ENCODE data around the gene CELF3. TPM values are rescaled to one million over a fixed set of nuclear protein-coding genes. Genes with fewer than 3 reads are reported as not detected.

Gene CELF3
- total RNA-seq, 1 donor = not detected

DNA sequence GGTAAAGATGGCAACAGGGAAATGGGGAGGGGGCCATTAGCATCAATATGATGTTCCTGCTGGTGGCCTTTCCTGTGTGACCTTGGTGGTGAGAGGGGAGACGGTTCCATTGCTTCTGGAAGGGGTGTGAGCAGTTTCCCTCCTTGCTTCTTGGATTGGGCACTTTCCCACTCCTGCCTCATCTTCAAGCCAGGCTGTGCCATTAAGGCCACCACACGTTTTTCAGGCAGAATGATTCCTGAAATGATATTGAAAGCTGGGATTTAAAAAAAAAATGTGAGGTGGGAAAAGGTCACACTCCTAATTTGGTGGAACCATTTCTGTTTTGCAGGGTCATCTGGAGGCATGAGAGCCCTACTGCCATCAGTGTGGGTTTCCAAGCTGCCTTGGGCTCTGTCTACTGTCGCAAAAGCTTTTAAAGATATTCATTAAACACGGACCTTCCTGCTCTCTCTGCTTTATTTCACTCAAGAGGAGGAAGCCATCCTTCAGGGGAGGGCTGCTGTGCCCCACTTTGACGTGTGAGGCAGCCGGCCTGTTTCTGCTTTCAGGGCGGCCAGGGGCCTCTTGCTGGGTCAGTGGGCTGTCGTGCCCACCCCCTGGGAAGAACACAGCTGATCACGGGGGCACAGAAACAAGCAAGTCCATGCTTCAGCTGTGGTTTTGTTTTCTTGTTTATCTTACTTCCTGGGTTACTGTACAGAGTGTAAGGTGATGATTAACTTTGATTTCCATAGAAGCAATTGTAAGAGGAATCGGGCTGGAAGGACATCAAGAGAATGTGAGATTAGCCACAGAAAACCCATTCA is 12.8 kb upstream of the CELF3 start:
- TF ChIP-seq, protein P1, sequence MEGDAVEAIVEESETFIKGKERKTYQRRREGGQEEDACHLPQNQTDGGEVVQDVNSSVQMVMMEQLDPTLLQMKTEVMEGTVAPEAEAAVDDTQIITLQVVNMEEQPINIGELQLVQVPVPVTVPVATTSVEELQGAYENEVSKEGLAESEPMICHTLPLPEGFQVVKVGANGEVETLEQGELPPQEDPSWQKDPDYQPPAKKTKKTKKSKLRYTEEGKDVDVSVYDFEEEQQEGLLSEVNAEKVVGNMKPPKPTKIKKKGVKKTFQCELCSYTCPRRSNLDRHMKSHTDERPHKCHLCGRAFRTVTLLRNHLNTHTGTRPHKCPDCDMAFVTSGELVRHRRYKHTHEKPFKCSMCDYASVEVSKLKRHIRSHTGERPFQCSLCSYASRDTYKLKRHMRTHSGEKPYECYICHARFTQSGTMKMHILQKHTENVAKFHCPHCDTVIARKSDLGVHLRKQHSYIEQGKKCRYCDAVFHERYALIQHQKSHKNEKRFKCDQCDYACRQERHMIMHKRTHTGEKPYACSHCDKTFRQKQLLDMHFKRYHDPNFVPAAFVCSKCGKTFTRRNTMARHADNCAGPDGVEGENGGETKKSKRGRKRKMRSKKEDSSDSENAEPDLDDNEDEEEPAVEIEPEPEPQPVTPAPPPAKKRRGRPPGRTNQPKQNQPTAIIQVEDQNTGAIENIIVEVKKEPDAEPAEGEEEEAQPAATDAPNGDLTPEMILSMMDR (IDR thresholded peaks at IDR 0.05; ENCODE audit: insufficient read depth, low read depth, low read length) = no peak
- H3K4me3 ChIP-seq (ENCODE audit: low read depth, low read length) = no peak overlapping the region
- no peak for DNase-seq (ENCODE audit: low read depth)

DNA sequence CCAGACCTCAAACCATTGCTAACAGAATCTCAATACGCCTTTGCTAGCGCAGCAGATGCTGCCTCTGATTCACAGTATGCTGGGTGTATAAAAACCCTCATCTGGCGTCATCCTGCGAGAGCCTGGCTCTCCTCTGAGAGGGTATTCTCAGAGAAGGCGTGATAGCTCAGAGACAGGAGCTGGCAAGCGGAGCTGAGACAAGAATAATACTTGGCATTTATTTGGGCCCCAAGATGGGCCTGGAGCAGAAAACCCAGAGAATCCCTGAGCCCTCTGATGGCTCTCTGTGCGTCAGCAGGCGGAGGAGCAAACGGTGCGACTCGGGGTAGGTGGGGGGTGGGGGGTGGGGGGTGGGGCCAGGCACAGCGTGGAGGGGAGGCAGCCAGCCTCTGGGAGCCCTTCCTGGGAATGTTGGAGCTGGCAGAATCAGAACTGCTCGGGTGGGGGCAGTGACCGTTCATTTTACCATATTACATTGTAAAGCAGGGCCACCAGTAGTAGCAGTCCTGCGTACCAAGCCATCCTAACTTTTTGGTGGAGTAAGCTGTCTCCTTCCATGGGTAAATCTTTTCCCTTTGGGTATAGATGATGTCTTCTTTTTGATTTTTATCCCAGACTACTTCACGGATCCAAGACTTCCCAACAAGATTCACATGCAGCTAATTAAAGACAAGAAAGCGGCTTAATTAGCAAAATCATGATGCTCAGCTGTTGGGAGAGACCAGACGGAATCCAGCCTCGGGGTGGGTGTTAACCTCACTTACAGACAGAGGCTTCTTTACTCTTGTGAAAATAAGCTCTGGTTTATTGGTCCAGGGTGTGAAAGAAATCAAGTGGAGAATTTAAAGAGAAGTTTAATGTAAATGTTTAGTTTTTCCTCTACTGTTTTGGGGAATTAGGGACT is 11.8 kb upstream of the CELF3 start:
- no peak for DNase-seq (ENCODE audit: low read depth)
- TF ChIP-seq, protein P1 (IDR thresholded peaks at IDR 0.05; ENCODE audit: insufficient read depth, low read depth, low read length) = no peak
- no peak overlapping the region for H3K4me3 ChIP-seq (ENCODE audit: low read depth, low read length)

DNA sequence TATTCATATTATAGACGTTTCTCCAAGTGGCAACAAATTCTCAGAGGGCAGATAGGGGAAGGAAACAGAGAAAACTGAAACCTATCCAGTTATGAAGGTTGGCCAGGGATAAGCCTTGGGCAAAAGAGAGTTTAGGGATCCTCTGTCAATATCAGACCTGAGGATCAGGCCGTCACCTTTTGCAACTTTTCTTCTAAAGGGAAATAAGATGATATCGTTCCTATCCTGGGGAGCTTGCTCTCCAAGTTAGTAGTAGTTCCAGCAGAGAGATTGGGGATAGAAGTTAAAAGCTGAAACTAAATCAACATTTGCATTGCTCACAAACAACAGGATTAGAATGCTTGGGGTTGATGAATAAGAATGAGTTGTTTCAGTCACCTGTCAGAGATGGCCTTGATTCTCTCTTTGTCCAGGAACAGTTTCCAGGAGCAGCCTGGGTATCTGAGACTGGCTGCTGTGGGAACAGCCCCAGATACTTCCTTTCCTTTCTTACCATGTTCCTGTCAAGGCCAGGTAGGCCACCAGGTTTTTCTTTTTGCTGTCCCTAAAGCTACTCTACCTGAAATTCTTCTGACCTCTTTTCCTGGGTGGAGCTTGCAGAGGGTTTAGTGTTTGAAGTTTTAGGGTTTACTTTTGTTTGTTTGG is 7.2 kb upstream of the CELF3 start:
- no peak overlapping the region for H3K4me3 ChIP-seq (ENCODE audit: low read depth, low read length)
- no peak for DNase-seq (ENCODE audit: low read depth)
- TF ChIP-seq, protein P1 (IDR thresholded peaks at IDR 0.05; ENCODE audit: insufficient read depth, low read depth, low read length) = no peak

DNA sequence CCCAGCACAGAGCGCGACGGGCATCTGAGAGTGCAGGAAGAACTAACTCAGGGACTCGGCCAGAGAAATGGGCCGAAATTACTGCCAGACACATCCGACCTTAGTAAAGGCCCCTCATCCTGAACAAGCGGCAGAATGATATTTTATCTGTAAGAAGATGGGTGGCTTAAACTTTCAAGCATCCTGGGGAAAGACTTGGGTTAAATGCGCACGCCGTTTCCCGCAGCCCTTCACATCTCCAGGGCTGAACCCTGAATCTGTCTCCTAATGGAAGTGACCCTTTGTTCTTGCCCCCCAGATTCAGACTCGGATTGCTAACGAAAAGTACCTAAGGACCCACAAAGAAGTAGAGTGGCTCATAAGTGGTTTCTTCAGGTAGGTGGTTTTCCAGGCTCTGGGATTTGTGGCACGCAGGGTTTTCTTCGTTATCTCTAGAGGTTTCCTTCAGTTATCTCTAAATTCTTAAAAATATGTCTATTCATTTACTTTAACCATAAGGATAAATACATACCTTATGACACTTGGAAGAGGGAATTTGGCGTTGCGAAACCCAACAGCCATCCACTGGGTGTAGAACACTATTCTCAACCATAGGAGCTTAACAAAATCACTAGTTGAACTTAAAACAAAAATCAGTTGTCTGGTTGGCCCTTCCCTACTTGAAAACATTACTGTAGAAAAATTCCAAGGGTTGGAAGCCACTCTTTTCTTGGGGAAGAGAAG is 5.3 kb upstream of the CELF3 start:
- TF ChIP-seq, protein P1 (IDR thresholded peaks at IDR 0.05; ENCODE audit: insufficient read depth, low read depth, low read length) = no peak
- peak; percentile 44 for DNase-seq (ENCODE audit: low read depth)
- peak overlapping the region; percentile 39 for H3K4me3 ChIP-seq (ENCODE audit: low read depth, low read length)

DNA sequence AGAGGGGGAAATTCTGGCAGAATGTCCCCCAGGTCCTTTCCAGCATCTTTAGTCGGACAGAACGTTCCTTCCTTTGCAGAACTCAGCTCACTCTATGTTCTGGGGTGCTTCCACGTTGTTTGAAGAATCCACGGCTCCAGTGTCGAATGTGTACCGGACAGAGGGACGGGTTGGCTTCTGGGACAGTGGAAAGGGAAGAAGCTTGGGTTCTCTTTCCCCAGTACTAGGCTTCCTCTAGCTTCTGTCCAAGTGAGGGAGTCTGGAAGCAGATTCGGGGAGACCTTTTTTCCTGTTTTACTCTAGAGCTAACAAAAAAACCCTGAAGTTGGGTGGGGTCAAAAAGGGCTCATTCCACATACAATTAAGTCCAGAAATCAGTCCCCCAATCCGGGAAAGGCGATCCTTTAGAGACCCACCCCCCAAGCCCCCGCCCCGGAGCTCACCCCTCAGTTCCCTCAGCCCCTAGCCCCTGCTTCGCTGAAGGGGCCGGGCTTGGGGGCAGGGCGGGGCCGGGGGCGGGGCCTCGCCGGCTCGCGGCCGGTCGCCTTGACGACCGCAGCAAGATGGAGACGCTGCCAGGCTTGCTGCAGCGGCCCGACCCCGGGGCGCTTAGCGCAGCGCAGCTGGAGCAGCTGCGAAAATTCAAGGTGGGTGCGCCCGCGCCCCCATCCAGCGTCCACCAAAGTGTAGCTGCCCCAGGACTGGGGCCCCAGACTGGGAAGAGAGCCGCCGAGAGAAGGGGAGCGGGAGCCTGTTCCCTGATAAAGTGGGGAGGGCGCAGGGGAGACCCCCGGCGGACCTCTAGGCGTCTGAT is 4.6 kb upstream of the CELF3 start, which contains the start of gene RIIAD1:
Gene RIIAD1, plus strand, starts transcription at position 549 of the 814 bp plus-strand sequence. Its CDS starts 15 bp downstream, at position 564.
- DNase-seq (ENCODE audit: low read depth) = peak; percentile 23
- TF ChIP-seq, protein P1 (IDR thresholded peaks at IDR 0.05; ENCODE audit: insufficient read depth, low read depth, low read length) = no peak
- H3K4me3 ChIP-seq (ENCODE audit: low read depth, low read length) = peak within 1 kb of the TSS; percentile 39

Data from fibroblast of villous mesenchyme (primary cell).